Erythroblast (primary cell): Measurements from ENCODE around the gene TCF7L2.

ENCODE experiments used
- GATA1 ChIP-seq: IDR thresholded peaks from 2 replicates; pipeline ENCODE4 v1.6.1; 2011; ENCODE audit warnings: low read depth, mild to moderate bottlenecking, control low read depth, low read length, moderate library complexity
- POLR2A ChIP-seq: IDR thresholded peaks from 2 replicates; pipeline ENCODE4 v1.6.1; 2011; ENCODE audit warnings: mild to moderate bottlenecking, low read length

GRCh38 chr10:113024930-113025329, 74.9 kb downstream of the TCF7L2 start:
- TF ChIP-seq POLR2A (no peak), GATA1 (no peak)
